HG03457 (cell line): Measurements from ENCODE around the gene DNAJB13.
A peak's percentile ranks its signal among the peaks of the same experiment; 100 is the strongest.
"Not testable (repeated sequence)": the region's sequence is repeated elsewhere in the genome, so short reads cannot be mapped to it uniquely, and the experiment has no call there.

Experiments
- ATAC-seq: cut with Tn5 transposase; IDR thresholded peaks from one replicate; pipeline ENCODE4 v1.9.1; 2021; ENCODE audit warnings: moderate number of reproducible peaks; ENCODE audit not compliant: unreplicated experiment

DNAJB13 gene

GRCh38 chr11:73976451-73977151 lies 25.8 kb downstream of the DNAJB13 start:
- no peak for ATAC-seq

- ATAC-seq: no peak
Observed at GRCh38 chr11:73977856-73978519, 27.2 kb downstream of the DNAJB13 start.

- no peak for ATAC-seq
Observed at GRCh38 chr11:73978576-73979086, 27.8 kb downstream of the DNAJB13 start.

GRCh38 chr11:73980001-73980961 lies 29.5 kb downstream of the DNAJB13 start:
- peak; percentile 37 for ATAC-seq

- no peak for ATAC-seq
Observed at GRCh38 chr11:73981051-73981805, 30.4 kb downstream of the DNAJB13 start.

- peak; percentile 27 for ATAC-seq
Observed at GRCh38 chr11:73982595-73982989, 31.8 kb downstream of the DNAJB13 start, which contains the start of gene UCP2. Gene UCP2, minus strand, starts transcription at chr11:73982843. Its CDS starts 4,465 bp downstream, at chr11:73978378.

GRCh38 chr11:73982990-73983740 lies 32.3 kb downstream of the DNAJB13 start:
- ATAC-seq: peak; percentile 53

- ATAC-seq: no peak
Observed at GRCh38 chr11:73983741-73984538, 33.1 kb downstream of the DNAJB13 start.

GRCh38 chr11:73985661-73986060 lies 34.8 kb downstream of the DNAJB13 start:
- ATAC-seq: not testable (repeated sequence)

GRCh38 chr11:73988227-73988626 lies 37.4 kb downstream of the DNAJB13 start:
- ATAC-seq: no peak

- no peak for ATAC-seq
Observed at GRCh38 chr11:73989156-73989555, 38.3 kb downstream of the DNAJB13 start.

- no peak for ATAC-seq
Observed at GRCh38 chr11:73990730-73991129, 39.9 kb downstream of the DNAJB13 start.

- no peak for ATAC-seq
Observed at GRCh38 chr11:73991471-73992006, 40.7 kb downstream of the DNAJB13 start.

- no peak for ATAC-seq
Observed at GRCh38 chr11:73995247-73995646, 44.4 kb downstream of the DNAJB13 start.

- ATAC-seq: no peak
Observed at GRCh38 chr11:73995731-73996130, 44.9 kb downstream of the DNAJB13 start.

GRCh38 chr11:73996161-73996747 lies 45.4 kb downstream of the DNAJB13 start:
- no peak for ATAC-seq

GRCh38 chr11:73997120-73997770 lies 46.4 kb downstream of the DNAJB13 start:
- no peak for ATAC-seq
